Muscle of arm (tissue), 12 donors: ENCODE data around the gene ZNF791. TPM values are rescaled to one million over a fixed set of nuclear protein-coding genes. Genes with fewer than 3 reads are reported as not detected.
A peak's percentile ranks its signal among the peaks of the same experiment; 100 is the strongest.
"Not testable (repeated sequence)": the region's sequence is repeated elsewhere in the genome, so short reads cannot be mapped to it uniquely, and the experiment has no call there.

ENCODE experiments used
- DNase-seq: peaks from one replicate; pipeline ENCODE4 v3.0.0-alpha.2; 2013
- polyA plus RNA-seq, 12 donors: library from polyadenylated mRNA; unstranded; fragments of 120-200 nt; gene quantifications; one replicate each; pipeline ENCODE4 v1.2.1, GENCODE V29; 2013; ENCODE audit not compliant: insufficient read length in 12 of 12

Gene ZNF791
- polyA plus RNA-seq, 12 donors = 11.9 to 92.2 (median 13.7) TPM

- DNase-seq = no peak
These were observed 16.2 kb downstream of the ZNF791 start for GRCh38 chr19:12626958-12627357.

- DNase-seq = no peak
These were observed 17.6 kb downstream of the ZNF791 start for GRCh38 chr19:12628040-12629022.

- no peak for DNase-seq
These were observed 18.5 kb downstream of the ZNF791 start for GRCh38 chr19:12629215-12629614.

GRCh38 chr19:12636631-12637030 is 25.9 kb downstream of the ZNF791 start:
- no peak for DNase-seq

GRCh38 chr19:12638611-12639182 is 28.0 kb downstream of the ZNF791 start:
- no peak for DNase-seq

- peak; percentile 62 for DNase-seq
These were observed 29.3 kb downstream of the ZNF791 start for GRCh38 chr19:12639901-12640613.

- no peak for DNase-seq
These were observed 30.7 kb downstream of the ZNF791 start for GRCh38 chr19:12641456-12641855.

- no peak for DNase-seq
These were observed 31.8 kb downstream of the ZNF791 start for GRCh38 chr19:12642506-12642905.

- DNase-seq = not testable (repeated sequence)
These were observed 33.0 kb downstream of the ZNF791 start for GRCh38 chr19:12643716-12644115.

- no peak for DNase-seq
These were observed 35.8 kb downstream of the ZNF791 start for GRCh38 chr19:12646551-12646950.

- no peak for DNase-seq
These were observed 36.3 kb downstream of the ZNF791 start for GRCh38 chr19:12647047-12647446.

GRCh38 chr19:12647490-12648071 is 36.9 kb downstream of the ZNF791 start:
- no peak for DNase-seq

GRCh38 chr19:12648088-12648487 is 37.4 kb downstream of the ZNF791 start:
- DNase-seq = no peak

GRCh38 chr19:12649941-12650340 is 39.2 kb downstream of the ZNF791 start:
- no peak for DNase-seq

GRCh38 chr19:12652219-12652618 is 41.5 kb downstream of the ZNF791 start:
- no peak for DNase-seq

GRCh38 chr19:12655546-12655945 is 44.8 kb downstream of the ZNF791 start:
- no peak for DNase-seq

GRCh38 chr19:12656899-12657571 is 46.3 kb downstream of the ZNF791 start:
- DNase-seq = no peak

- DNase-seq = no peak
These were observed 47.2 kb downstream of the ZNF791 start for GRCh38 chr19:12657966-12658365.

GRCh38 chr19:12660980-12661379 is 50.3 kb downstream of the ZNF791 start:
- no peak for DNase-seq

- DNase-seq = no peak
These were observed 53.9 kb downstream of the ZNF791 start for GRCh38 chr19:12664406-12665280.

- DNase-seq = no peak
These were observed 54.5 kb downstream of the ZNF791 start for GRCh38 chr19:12665281-12665573.
